Measurements from ENCODE around the gene SLC39A2.
A peak's percentile ranks its signal among the peaks of the same experiment; 100 is the strongest.
"Not testable (repeated sequence)": the region's sequence is repeated elsewhere in the genome, so short reads cannot be mapped to it uniquely, and the experiment has no call there.

The SLC39A2 gene

DNA sequence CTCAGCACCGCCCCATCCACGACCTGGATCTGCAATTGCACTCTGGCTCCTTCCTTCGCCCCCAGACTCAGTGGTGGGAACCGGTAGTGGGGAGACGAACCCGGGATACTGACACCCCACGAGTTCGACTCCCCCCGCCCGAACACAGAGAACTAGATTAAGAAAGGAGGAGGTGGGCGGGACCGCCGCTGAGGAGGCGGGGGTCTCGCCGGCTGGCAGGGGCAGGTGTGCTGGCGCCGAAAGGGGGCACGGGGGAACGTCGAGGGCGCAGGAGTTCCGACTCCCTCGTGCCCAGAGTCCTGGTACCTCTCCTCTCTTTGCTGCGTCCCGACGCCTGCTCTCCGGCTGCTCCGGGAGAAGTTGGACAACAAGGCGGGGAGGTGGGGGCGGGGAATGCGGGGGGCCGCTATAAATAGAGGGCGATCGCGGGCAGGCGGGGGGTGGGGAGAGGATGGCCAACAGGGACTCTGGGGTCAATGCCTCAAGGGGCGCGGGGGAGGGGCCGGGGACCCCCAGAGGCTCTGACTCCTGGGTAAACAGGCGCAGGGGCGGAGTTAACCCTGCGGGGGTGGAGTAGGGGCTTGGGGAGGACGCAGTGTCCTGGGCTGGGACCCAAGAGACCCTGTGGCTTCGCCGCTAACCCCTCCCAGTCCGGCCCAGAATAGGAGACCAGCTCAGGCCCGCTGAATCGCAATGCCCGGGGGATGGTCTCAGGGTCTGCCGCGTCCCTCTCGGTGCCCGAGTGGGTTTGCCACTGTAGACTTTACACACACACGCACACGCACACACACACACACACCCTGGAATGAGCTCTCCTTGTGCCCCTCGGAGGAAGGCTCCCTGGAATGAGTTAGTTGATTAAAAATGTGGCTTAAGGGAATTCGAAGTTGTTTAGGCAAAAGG is 26.5 kb downstream of the SLC39A2 start:
- DNase-seq (ENCODE audit: low spot score), result no peak

DNA sequence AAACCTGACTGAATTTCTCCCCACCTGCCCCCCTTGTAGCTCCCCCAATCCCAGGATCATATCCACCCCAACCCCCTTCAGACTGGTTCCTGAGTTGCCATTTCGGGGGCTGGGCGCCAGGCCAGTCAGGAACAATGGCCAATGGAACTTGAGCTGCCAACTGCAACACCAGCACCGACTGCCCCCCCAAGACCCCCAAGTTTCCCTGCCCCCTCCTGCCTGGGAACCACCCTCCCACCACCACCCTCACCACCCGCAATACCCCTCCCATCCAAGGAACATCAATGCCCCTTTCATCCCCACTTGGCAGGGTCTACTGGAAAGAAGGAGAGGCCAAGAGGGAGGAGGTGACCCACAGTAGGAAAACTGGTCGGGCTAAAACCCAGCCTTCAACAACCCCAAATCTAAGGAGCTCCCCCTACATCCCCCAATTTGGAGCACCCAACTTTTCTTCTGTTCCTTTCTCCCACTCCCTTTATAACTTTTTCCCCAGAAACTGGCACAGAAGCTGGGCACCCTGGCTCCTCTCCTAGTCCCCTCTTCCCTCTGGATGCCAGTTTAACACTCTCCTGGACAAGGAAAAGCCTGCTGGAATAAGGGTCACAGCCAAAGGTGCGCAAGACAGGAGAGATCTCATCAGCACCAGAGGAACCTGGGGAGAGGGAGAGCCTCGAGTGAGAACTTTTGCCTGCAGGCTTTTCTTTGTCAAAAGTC is 27.3 kb downstream of the SLC39A2 start:
- DNase-seq (ENCODE audit: low spot score), result no peak

DNA sequence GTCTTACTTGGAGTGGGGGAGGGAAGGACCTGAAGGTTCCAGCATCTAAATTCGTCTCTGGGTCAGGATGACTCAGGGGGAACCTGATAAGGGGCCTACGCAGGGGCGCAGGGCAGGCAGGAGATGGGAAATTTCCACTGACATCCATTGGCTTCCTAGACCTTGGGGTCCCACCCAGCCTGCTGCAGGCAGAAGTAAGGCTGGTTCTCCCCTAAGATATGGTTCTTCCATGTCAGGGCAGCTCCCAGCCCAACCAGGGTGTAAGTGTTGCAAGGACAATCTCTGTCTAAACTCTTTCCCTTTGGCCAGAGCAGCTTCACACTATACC is 27.9 kb downstream of the SLC39A2 start:
- no peak for DNase-seq (ENCODE audit: low spot score)

- no peak for DNase-seq (ENCODE audit: low spot score)
These were observed 30.8 kb downstream of the SLC39A2 start, which contains the start of gene TPPP2 for GRCh38 chr14:21029917-21030316. TPPP2 (plus strand) TSS chr14:21030217; CDS start chr14:21030582, 365 bp downstream.

- DNase-seq (ENCODE audit: low spot score), result no peak
These were observed 31.4 kb downstream of the SLC39A2 start for GRCh38 chr14:21030531-21030930.

DNA sequence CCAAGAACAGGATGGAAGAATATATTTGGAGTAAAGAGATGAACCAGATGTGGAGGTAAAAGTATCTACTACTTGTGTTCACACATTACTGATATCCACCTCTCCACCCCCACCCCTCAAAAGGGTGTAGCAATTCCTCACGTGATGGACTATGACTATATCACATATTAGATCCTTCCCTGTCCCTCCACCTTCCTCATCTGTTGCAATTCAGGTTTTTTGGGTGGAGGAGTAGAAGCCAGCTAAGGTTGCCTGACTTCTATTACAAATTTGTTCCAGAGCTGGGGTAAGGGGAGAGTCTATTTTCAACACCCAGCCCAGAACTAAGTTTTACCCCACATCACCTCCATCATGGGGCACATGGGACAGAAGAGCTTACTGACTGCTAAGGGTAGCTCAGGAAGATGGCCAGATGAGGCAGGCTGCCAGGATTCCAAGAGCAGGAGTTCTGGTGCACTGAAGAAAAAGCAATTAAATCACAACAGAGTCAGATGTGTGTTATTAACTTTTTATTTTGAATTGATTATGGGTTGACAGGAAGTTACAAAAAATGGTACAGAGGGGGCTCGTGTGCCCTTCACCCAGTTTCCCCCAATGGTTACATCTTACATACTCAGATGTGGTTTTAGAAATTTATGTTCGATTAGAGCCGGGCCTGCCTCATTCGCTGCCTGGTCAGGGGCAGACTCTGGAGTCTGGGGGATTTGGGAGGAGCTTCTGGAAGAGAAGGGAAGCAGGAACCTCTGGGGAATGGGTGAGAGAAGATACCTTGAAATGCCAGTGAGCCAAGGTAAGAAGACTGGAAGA is 33.4 kb downstream of the SLC39A2 start:
- no peak for DNase-seq (ENCODE audit: low spot score)

DNA sequence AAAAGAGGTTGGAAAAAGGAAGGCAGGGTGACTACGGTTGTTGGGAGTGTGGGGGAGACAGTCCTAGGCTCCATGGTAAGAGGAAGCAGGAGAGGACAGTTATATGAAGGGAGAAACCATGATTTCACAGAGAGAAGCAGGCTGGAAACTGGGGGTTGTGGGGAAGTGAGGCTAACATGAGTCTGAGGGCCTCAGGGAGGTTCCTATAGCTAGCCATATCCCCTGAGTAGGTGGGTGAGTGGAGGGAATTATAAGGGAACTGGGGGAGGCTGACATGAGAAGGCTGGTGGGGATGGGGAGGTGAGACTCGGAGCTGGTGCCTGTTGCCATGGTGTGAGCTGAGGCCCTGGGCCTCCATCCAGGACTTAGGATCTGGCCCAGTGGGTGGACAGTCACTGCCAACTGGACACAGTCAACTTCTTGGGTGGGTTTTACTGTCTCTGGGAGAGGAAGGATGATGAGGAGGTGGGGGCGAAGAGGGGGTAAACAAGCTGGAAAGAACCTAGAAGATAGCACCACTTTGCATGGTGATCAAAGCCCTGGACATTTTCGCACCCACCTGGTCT is 34.1 kb downstream of the SLC39A2 start:
- DNase-seq (ENCODE audit: low spot score), result no peak

DNA sequence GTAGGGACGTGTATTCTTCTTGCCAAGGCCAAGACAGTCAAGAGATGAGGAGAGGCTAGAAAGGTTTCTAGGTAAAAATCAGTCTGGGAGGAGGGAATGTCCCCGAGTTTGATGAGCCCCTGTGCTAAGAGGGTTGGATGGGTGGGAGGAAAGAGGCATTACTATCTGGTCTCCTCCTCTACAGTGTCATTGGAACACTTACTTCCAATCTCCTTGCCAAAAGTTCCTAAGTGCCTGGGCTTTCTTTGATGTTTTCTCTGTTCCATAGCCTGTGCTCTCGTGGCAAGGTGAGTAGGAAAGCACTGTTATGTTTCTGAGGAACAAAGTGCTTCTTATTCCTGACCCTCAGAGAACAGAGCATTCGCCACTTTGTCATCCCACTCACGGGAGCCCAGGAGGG is 35.6 kb downstream of the SLC39A2 start, which contains the start of gene RNASE13:
RNASE13 (minus strand) TSS at position 101 of the 400 bp plus-strand sequence. CDS start 519 bp downstream, outside the sequence.
- DNase-seq (ENCODE audit: low spot score), result no peak

DNA sequence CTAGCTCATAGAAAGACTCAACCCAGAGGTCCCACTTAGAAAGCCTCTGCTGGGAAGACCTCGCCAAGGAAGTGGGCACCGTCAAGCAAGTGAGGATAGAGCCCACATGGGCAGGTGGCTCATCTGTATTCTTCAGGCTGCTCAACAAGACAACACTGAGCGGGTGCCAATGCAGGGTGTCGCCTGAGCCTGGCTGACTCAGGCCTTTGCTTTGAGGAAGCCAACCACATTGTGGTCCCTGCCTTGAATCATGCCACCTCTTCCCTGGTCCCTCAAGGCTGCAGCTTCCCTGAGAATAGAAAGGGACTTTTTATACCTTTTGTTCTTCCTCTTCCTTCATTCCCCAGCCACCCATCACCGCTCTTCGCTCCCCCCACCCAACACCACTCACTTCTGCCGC is 37.7 kb downstream of the SLC39A2 start:
- DNase-seq (ENCODE audit: low spot score), result no peak

DNA sequence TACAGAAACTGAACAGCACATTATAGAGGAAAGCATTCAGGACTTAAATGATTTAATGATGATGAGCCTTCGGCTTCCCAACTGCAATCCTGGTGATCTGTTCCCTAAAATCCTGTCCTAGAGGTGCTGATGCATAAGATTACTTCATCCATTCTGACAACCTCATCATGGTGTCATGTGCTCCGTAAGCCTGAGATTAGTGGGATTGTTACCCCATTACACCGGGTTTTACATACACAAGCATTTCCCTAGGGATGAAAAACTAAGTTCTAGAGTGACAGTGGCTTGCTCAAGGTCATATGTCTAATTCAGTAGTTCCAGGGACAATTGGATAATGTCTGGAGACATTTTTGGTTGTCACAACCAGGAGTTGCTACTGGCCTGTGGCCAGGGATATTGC is 38.1 kb downstream of the SLC39A2 start:
- DNase-seq (ENCODE audit: low spot score), result no peak

GRCh38 chr14:21038441-21039422 is 39.6 kb downstream of the SLC39A2 start:
- DNase-seq (ENCODE audit: low spot score), result no peak

DNA sequence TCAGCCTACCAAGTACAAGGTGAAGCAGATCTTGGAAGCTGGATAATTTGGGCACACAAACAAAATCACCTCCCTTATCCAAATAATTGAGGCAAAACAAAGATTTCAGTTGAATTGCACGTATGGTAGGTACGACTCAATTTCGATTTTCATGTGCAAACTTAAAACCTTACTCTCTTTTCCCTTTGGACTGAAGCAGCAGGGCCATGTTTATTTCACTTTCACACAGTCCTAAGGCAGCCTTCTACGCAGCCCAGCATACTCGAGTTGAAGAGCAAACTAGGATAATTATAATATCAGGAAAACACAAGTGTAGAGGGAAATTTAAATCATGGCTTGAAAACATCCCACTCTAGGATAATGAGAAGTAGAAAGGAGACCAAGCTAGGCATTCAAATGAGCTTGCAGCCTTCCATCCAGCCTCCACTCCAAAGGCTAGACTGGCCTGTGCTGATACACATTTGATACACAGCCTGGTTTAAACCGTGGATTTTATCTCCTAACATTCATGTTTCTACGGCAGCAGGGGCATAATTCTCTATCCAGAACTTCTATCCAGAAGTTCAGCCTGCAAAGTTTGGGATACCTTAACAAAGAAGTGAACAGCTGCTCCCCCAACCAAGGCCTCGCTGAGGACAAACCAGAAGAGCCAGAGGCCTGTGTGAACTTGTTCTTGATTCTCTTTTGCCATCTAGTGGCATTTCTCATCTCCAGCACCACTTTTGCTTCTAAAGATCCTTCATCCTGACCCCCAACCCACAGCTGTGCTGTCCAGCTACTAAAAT is 40.7 kb downstream of the SLC39A2 start:
- DNase-seq (ENCODE audit: low spot score), result peak; percentile 63

DNA sequence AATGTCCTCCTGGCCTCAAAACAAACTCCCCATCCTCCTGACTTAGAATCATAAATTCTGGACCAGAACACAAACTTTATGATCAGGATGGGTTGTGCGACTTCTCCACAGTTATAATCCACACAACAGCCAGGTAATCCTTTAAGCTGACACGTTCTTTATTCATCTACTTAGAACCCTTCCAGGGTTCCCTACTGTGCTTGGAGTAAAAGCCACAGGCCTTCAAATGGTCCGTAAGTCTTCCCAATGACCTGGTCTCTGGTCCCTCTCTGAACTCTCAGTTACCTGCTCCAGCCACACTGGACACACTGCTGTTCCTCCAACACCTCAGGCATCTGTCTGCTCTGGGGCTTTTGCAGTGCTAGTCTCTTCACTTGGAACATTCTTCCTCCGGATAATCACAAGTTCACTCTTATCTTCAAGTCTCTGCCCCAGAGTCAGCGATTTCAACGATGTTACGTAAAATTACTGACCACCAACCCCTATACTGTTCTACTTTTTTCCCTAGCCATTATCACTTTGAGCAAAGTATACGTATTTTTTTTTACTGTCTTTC is 41.4 kb downstream of the SLC39A2 start:
- DNase-seq (ENCODE audit: low spot score), result no peak

- not testable (repeated sequence) for DNase-seq (ENCODE audit: low spot score)
These were observed 41.8 kb downstream of the SLC39A2 start for GRCh38 chr14:21040941-21041340.

- no peak for DNase-seq (ENCODE audit: low spot score)
These were observed 42.8 kb downstream of the SLC39A2 start, which contains the start of gene RNASE7 for GRCh38 chr14:21041676-21042433. RNASE7 (plus strand) TSS chr14:21042362; CDS start chr14:21042993, 631 bp downstream.

DNA sequence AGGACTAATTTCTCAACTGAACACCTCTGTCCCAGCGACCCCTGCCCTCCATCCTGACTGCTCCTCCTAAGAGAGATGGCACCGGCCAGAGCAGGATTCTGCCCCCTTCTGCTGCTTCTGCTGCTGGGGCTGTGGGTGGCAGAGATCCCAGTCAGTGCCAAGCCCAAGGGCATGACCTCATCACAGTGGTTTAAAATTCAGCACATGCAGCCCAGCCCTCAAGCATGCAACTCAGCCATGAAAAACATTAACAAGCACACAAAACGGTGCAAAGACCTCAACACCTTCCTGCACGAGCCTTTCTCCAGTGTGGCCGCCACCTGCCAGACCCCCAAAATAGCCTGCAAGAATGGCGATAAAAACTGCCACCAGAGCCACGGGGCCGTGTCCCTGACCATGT is 43.8 kb downstream of the SLC39A2 start:
- no peak for DNase-seq (ENCODE audit: low spot score)

DNA sequence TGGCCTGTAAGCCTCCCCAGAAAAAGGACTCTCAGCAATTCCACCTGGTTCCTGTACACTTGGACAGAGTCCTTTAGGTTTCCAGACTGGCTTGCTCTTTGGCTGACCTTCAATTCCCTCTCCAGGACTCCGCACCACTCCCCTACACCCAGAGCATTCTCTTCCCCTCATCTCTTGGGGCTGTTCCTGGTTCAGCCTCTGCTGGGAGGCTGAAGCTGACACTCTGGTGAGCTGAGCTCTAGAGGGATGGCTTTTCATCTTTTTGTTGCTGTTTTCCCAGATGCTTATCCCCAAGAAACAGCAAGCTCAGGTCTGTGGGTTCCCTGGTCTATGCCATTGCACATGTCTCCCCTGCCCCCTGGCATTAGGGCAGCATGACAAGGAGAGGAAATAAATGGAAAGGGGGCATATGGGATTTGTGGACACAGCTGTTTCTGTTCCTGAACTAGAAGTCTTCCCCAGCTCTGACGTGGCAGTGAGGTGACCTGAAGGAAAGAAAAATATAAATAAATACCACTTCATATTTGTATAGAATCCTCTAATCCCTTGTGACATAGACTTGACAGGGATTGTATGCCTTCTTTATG is 44.4 kb downstream of the SLC39A2 start:
- no peak for DNase-seq (ENCODE audit: low spot score)

GRCh38 chr14:21043974-21044618 is 45.0 kb downstream of the SLC39A2 start:
- DNase-seq (ENCODE audit: low spot score), result no peak
